NK-92 (cell line): ENCODE data around the gene DYNC1LI2.
"Not testable (repeated sequence)": the region's sequence is repeated elsewhere in the genome, so short reads cannot be mapped to it uniquely, and the experiment has no call there.

Experiments
- DNase-seq: peaks from one replicate; lab custom pipeline; 2025; ENCODE audit not compliant: unreplicated experiment; lab: John Stamatoyannopoulos, UW

Gene DYNC1LI2

GRCh38 chr16:66751303-66751991 lies at the start of gene DYNC1LI2:
Gene DYNC1LI2 (minus strand): TSS chr16:66751609. CDS start chr16:66751591, 18 bp downstream.
- no peak for DNase-seq

- DNase-seq = no peak
These were observed 49.4 kb upstream of the DYNC1LI2 start for GRCh38 chr16:66800856-66801255.

- DNase-seq = no peak
These were observed 46.8 kb upstream of the DYNC1LI2 start for GRCh38 chr16:66798161-66798560.

GRCh38 chr16:66793984-66794383 lies 42.6 kb upstream of the DYNC1LI2 start:
- not testable (repeated sequence) for DNase-seq

- no peak for DNase-seq
These were observed 38.8 kb upstream of the DYNC1LI2 start for GRCh38 chr16:66790130-66790733.

GRCh38 chr16:66787427-66787826 lies 36.0 kb upstream of the DYNC1LI2 start:
- DNase-seq = no peak

- DNase-seq = no peak
These were observed 35.1 kb upstream of the DYNC1LI2 start for GRCh38 chr16:66786551-66786950.

GRCh38 chr16:66776457-66776856 lies 25.0 kb upstream of the DYNC1LI2 start:
- no peak for DNase-seq

GRCh38 chr16:66774981-66775380 lies 23.6 kb upstream of the DYNC1LI2 start:
- no peak for DNase-seq

- DNase-seq = no peak
These were observed 6.7 kb upstream of the DYNC1LI2 start for GRCh38 chr16:66758086-66758485.

GRCh38 chr16:66754819-66755218 lies 3.4 kb upstream of the DYNC1LI2 start:
- DNase-seq = no peak

- DNase-seq = no peak
These were observed 2.8 kb upstream of the DYNC1LI2 start for GRCh38 chr16:66754211-66754610.

GRCh38 chr16:66752958-66753357 lies 1.5 kb upstream of the DYNC1LI2 start:
- DNase-seq = no peak

- DNase-seq = no peak
These were observed 970 bp upstream of the DYNC1LI2 start for GRCh38 chr16:66752379-66752778.

GRCh38 chr16:66751992-66752322 lies 548 bp upstream of the DYNC1LI2 start:
- DNase-seq = no peak

- DNase-seq = no peak
These were observed 431 bp downstream of the DYNC1LI2 start for GRCh38 chr16:66751053-66751302.

- no peak for DNase-seq
These were observed 943 bp downstream of the DYNC1LI2 start for GRCh38 chr16:66750279-66751052.

GRCh38 chr16:66746682-66747081 lies 4.7 kb downstream of the DYNC1LI2 start:
- no peak for DNase-seq

GRCh38 chr16:66746048-66746447 lies 5.4 kb downstream of the DYNC1LI2 start:
- DNase-seq = no peak

GRCh38 chr16:66741950-66742808 lies 9.2 kb downstream of the DYNC1LI2 start:
- DNase-seq = no peak

- no peak for DNase-seq
These were observed 10.1 kb downstream of the DYNC1LI2 start for GRCh38 chr16:66741169-66741900.
